Bronchial epithelial cell (primary cell): ENCODE results near the gene RPL39. TPM values are rescaled to one million over a fixed set of nuclear protein-coding genes. Genes with fewer than 3 reads are reported as not detected.
"Not testable (repeated sequence)": the region's sequence is repeated elsewhere in the genome, so short reads cannot be mapped to it uniquely, and the experiment has no call there.

Source experiments
- DNase-seq: peaks from one replicate; pipeline ENCODE4 v3.0.0-alpha.2; 2010; ENCODE audit warnings: low read depth
- FAIRE-seq: peaks from 2 replicates; lab custom pipeline; 2011; peaks lifted over from hg19 to GRCh38; lab: Jason Lieb, UNC
- H3K27me3 ChIP-seq: 2 replicates; pipeline ENCODE4 v1.5.1; 2011; ENCODE audit warnings: low read length; ENCODE audit not compliant: control insufficient read depth, insufficient read depth
- H3K36me3 ChIP-seq: 2 replicates; pipeline ENCODE4 v1.5.1; 2011; ENCODE audit warnings: low read length; ENCODE audit not compliant: control insufficient read depth, insufficient read depth
- H3K4me3 ChIP-seq: 2 replicates; pipeline ENCODE4 v1.5.1; 2011; ENCODE audit warnings: mild to moderate bottlenecking, low read depth, low read length, control low read depth
- CTCF ChIP-seq: IDR thresholded peaks from 2 replicates; pipeline ENCODE4 v1.5.1; 2011; ENCODE audit warnings: mild to moderate bottlenecking, moderate library complexity, low read length, control low read depth, inconsistent platforms; ENCODE audit not compliant: insufficient read depth, severe bottlenecking
- total RNA-seq: library from RNA; depleted of rRNA; stranded (reverse); fragments of >200 nt; gene quantifications from 2 replicates; pipeline ENCODE4 v1.2.1, GENCODE V29; 2014

Gene RPL39
- total RNA-seq, 1 donor from 2014 or later = 8,689 TPM

GRCh38 chrX:119753639-119754257, 37.7 kb downstream of the RPL39 start:
- DNase-seq = peak; percentile 33
- H3K4me3 ChIP-seq = no peak overlapping the region
- H3K27me3 ChIP-seq = no peaks in the 10 kb centered on the region
- peak; percentile 36 for TF ChIP-seq CTCF
- H3K36me3 ChIP-seq = no peaks in the 10 kb centered on the region
- no peak for FAIRE-seq

- Histone ChIP-seq H3K27me3 (no peaks in the 10 kb centered on the region), H3K36me3 (no peaks in the 10 kb centered on the region), H3K4me3 (no peak overlapping the region)
- DNase-seq (no peak), FAIRE-seq (no peak)
- TF ChIP-seq CTCF = no peak
These were observed 38.4 kb downstream of the RPL39 start for GRCh38 chrX:119753001-119753400.

- not testable (repeated sequence) for H3K36me3 ChIP-seq, H3K27me3 ChIP-seq, H3K4me3 ChIP-seq, FAIRE-seq, DNase-seq
These were observed 40.7 kb downstream of the RPL39 start for GRCh38 chrX:119750751-119751150.

GRCh38 chrX:119750131-119750530, 41.3 kb downstream of the RPL39 start:
- not testable (repeated sequence) for FAIRE-seq, H3K36me3 ChIP-seq, H3K4me3 ChIP-seq, H3K27me3 ChIP-seq, DNase-seq

- no peak for FAIRE-seq
- TF ChIP-seq CTCF = no peak
- no peaks in the 10 kb centered on the region for H3K36me3 ChIP-seq
These were observed 46.1 kb downstream of the RPL39 start for GRCh38 chrX:119745283-119745848.

GRCh38 chrX:119738742-119739141, 52.7 kb downstream of the RPL39 start:
- TF ChIP-seq CTCF = no peak
- H3K36me3 ChIP-seq = no peaks in the 10 kb centered on the region
- no peak for FAIRE-seq
- no peaks in the 10 kb centered on the region for H3K27me3 ChIP-seq
- DNase-seq = no peak
- H3K4me3 ChIP-seq = no peak overlapping the region

More at GRCh38 chrX:119745283-119745848, 46.1 kb downstream of the RPL39 start:
- Histone ChIP-seq H3K27me3 (no peaks in the 10 kb centered on the region), H3K4me3 (no peak overlapping the region)
- no peak for DNase-seq

Other genes with a start within 250 kb of the RPL39 start
- 48.9 and 55.5 TPM in 2 replicates for gene STEEP1, start 226.2 kb downstream of the RPL39 start, total RNA-seq
- gene UBE2A, start 217.1 kb downstream of the RPL39 start, total RNA-seq = 18.4 and 23.7 TPM in 2 replicates
- 3.5 and 5.8 TPM in 2 replicates for gene NKRF, start 185.2 kb downstream of the RPL39 start, total RNA-seq
- gene SEPTIN6, start 98.5 kb downstream of the RPL39 start, total RNA-seq = 1.6 and 1.7 TPM in 2 replicates
- gene SOWAHD, start 33.0 kb downstream of the RPL39 start, total RNA-seq = under 0.01 TPM in 2 replicates
- 1.1 and 2.9 TPM in 2 replicates for gene UPF3B, start 61.3 kb upstream of the RPL39 start, total RNA-seq
- 13.2 and 17.6 TPM in 2 replicates for gene RNF113A, start 80.1 kb upstream of the RPL39 start, total RNA-seq
- gene NDUFA1, start 80.2 kb upstream of the RPL39 start, total RNA-seq = 55.5 and 143 TPM in 2 replicates
- not detected in 2 replicates for gene AKAP14, start 104.3 kb upstream of the RPL39 start, total RNA-seq
- gene NKAP, start 152.1 kb upstream of the RPL39 start, total RNA-seq = 3.4 and 6.1 TPM in 2 replicates